Hematopoietic multipotent progenitor cell treated with erythropoietin and hydrocortisone succinate and interleukin-3 and kit ligand, for 4 days (in vitro differentiated cells): Measurements from ENCODE around the gene RBM47.
A peak's percentile ranks its signal among the peaks of the same experiment; 100 is the strongest.
"Not testable (repeated sequence)": the region's sequence is repeated elsewhere in the genome, so short reads cannot be mapped to it uniquely, and the experiment has no call there.

Experiments
- DNase-seq: peaks from one replicate; pipeline ENCODE4 v3.0.0-alpha.2; 2015

RBM47 gene

DNA sequence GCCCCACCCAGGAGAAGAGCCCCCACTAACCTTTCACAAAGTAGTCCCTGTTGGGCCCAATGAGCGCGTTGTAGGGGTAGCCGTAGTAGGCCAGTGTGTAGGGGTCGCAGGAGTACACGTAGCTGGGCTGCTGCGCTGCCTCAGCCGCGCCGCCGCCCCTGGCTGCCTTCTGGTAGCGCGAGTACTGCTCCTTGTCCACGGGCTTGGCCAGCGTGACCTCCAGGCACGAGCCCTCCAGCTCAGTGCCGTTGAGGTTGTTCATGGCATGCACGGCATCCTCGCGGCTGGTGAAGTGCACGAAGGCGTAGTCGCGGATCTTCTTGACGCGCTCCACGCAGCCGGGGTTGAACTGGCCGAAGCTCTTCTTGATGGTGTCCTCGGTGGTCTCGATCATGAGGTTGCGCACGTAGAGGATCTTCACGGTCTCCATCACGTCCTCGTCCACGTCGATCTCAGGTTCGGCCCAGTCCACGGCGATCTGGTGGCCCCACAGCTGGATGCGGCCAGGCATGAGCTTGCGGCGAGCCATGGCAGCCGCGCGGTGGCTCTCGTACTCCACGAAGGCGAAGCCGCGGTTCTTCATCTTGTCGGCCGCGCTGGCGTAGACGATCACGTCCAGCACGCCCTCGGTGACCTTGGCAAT is 191.8 kb downstream of the RBM47 start:
- no peak for DNase-seq

DNA sequence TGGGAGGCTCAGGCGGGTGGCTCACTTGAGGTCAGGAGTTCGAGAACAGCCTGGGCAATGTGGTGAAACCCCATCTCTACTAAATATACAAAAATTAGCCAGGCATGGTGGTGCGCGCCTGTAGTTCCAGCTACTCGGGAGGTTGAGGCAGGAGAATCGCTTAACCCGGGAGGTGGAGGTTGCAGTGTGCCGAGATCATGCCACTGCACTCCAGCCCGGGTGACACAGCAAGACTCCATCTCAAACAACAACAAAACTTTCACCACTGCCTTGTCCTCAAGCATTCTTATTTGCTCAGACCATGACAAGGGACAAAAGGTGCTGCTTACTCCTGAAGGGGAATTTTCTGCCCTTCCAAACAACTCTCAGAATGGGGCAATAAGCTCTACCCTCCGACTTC is 194.4 kb downstream of the RBM47 start:
- not testable (repeated sequence) for DNase-seq

- DNase-seq: no peak
Observed at GRCh38 chr4:40434126-40434687, 195.5 kb downstream of the RBM47 start.

- no peak for DNase-seq
Observed at GRCh38 chr4:40432504-40432903, 197.2 kb downstream of the RBM47 start.

DNA sequence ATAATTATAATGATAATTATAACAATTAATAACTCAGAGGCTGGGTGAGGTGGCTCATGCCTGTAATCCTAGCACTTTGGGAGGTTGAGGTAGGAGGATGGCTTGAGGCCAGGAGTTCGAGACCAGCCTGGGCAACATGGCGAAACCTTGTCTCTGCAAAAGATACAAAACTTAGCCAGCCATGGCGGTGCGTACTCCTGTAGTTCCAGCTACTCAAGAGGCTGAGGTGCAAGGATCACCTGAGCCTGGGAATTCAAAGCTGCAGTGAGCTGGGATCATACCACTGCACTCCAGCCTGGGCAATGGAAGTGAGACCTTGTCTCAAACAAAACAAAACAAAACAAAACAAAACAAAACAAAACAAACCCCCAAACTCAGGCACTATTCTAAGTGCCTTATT is 201.8 kb downstream of the RBM47 start:
- not testable (repeated sequence) for DNase-seq

- DNase-seq: peak; percentile 27
Observed at GRCh38 chr4:40427128-40427527, 202.5 kb downstream of the RBM47 start.

DNA sequence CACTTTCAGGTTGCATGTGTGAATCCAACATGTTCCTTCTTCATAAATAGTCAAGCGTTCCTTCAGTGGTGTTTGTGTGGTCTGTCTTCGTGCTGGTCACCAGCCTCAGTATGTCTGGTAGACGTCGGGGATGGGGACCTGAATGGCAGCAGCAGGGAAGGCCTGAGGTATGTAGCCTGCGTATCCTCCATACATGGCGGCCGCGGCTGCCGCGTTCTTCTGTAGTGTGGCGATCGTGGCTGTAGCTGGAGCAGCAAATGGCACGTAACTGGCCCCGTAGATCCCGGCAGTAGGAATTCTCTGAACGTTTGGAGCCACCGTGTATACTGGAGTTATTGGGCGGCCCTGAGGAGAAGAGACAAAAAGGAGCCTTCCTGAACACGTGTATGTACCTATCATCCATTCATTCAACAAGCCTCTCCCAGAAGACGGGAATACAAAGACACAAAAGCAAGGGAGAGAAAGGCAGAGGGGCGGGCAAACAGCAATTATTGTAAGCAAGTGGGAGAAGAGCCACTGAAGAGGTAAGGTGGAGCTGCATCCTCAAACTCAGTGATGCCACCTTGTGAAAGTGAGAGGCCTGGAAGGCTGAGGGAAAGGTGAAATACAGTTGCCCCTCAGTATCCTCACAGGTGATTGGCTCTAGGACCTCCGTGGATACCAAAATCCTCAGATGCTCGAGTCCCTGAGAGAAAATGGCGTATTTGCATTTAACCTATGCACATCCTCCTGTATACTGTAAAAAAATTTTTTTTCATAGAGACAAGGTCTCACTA is 203.7 kb downstream of the RBM47 start:
- no peak for DNase-seq

DNA sequence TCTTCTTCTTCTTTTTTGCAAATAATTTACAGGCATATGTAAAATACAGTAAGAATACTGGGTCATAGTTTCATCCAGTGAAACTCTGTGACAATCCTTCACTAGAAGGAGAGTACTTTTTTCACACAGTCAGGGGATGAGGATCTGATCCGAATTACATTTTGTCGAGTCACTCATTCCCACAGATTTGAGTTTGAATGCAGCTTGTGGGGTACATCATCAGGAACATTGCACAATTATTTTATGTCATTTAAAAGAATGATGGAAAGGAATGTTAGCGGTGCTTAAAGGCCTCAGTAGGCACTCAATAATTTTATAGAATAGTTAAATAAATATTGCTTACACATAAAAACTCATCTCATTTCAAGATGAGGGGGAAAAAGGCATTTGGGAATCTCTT is 205.9 kb downstream of the RBM47 start:
- no peak for DNase-seq

GRCh38 chr4:40421839-40422708 is 207.6 kb downstream of the RBM47 start:
- DNase-seq: no peak

DNA sequence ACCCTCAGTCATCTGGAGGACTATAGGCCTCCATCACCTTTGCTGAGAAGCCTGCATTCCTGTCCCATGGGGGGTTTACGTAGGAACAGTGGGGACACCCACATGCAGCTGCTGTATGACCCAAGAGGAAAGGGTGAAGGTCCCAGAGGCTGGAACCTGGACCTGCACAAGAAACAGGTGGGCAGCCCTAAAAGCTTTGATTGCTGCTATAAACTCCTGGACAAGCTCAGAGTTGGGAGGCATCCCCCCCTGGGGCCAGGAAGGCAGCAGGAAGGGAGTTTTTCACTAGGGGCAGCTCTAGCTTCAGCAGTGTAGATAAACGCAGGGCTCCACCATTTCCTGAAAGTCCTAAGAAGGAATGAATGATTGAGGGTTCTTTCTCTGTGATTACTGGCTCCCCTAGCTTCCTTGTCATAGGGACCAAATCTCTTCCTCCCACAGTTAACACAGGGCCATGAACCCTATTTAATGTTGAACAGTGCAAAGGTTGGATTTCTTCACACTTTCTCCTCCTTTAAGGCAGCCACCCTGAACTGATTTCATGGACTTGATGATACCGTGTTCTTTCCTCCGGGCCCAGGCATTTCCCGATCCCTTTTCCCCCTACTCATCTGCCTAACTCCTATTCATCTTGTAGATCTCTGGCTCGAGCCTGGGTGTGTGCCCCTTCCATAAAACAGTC is 210.3 kb downstream of the RBM47 start:
- DNase-seq: no peak

DNA sequence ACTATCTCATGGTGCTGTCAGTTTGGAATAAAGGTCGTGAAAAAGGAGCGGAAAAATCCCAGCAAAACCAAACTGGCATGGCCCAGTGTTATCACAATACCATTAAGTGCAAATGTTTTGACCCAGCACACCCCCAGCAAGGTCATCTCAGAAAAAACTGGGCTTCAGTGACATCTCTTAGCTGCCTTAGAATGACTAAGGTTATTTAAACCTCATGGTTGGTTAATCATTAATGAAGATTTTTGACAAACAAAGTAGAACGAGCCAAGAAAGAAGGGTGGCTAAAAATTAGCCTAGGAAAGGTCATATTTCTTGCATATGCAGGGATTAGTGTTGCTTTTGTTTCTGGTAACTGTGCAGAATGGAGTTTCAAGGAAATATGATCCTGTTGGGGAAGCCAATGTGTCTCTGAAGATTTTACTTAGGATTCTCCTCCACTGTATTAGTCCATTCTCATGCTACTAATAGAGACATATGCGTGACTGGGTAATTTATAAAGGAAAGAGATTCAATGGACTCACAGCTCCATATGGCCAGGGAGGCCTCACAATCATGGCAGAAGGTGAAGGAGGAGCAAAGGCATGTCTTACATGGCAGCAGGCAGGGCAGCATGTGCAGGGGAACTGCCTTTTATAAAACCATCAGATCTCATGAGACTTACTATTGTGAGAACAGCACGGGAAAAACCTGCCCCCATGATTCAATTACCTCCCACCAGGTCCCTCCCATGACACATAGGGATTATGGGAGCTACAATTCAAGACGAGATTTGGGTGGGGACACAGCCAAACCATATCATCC is 211.0 kb downstream of the RBM47 start:
- DNase-seq: no peak

- DNase-seq: no peak
Observed at GRCh38 chr4:40417941-40418340, 211.7 kb downstream of the RBM47 start.

DNA sequence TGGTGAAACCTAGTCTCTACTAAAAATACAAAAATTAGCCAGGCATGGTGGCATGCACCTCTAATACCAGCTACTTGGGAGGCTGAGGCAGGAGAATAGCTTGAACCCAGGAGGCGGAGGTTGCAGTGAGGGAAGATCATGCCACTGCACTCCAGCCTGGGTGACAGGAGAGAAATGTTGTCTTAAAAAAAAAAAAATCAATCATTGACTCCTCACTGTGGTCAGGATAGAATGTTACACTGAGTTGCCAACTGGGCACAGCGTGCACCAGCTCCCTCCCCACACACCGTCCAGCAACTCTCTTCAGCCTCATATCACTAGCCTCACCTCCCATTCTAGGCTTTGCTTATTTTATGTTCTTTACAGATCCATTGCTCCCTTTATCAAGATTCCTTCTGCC is 215.0 kb downstream of the RBM47 start:
- no peak for DNase-seq

- no peak for DNase-seq
Observed at GRCh38 chr4:40412866-40413795, 216.5 kb downstream of the RBM47 start.

DNA sequence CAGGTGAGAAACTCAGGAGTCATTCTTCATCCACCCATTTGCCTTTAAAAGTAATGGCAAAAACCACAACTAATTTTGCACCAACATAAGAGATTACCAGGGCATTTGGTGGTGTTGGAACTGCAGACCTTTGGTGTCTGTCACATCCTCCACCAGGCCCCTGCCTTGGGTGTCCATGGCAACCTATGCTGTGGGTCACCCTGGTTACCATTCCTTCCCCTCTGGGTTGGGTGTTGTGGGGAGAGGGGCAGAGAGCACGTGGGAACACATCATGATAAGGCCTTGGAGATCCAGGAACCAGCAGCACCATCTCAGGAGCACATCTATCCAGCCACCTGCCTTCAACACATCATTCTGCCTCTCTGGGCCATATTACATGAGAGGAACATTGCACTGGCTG is 217.3 kb downstream of the RBM47 start:
- no peak for DNase-seq

DNA sequence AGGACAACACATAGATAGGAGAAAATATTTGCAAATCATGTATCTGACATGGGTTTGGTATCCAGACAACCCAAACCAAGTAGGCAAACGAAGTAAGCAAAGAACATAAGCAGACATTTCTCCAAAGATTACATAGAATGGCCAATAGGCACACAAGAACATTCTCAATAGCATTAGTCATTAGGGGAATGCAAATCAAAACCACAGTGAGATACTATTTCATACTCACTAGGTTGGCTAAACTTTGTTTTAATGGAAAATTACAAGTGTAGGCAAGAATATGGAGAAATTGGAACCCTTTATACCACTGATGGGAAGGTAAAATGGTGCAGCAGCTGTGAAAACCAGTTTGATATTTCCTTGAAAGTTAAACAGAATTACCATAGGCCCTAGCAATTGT is 219.8 kb downstream of the RBM47 start:
- DNase-seq: no peak

DNA sequence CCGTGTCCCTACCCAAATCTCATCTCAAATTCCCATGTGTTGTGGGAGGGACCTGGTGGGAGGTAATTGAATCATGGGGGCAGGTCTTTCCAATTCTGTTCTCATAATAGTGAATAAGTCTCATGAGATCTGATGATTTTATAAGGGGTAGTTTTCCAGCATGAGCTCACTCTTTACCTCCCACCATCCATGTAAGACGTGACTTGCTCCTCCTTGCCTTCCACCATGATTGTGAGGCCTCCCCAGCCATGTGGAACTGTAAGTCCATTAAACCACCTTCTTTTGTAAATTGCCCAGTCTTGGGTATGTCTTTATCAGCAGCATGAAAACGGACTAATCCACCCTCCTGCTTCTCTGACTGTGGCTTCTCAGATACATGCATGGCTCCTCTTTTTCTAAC is 222.2 kb downstream of the RBM47 start:
- not testable (repeated sequence) for DNase-seq

- DNase-seq: no peak
Observed at GRCh38 chr4:40406340-40406739, 223.3 kb downstream of the RBM47 start.

- DNase-seq: no peak
Observed at GRCh38 chr4:40405193-40405592, 224.5 kb downstream of the RBM47 start.

DNA sequence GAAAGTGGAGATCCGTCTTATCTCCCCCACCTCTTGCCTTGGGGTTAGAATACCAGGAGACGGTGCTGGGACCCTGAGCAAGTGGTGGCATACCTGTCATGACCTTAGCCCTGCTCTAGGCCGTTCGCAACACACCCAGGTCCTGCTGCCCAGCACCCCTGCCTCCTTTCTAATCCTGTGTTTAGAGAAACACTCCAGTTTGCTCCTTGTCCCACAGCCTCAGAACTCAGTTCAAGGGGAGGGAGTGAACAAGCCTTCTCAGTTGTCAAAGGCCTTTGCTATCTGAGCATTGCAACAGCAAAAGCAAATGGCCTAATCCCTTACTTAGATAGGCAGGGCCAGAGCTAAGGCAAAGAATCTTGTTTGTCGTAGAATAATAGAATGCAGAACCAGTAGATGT is 226.6 kb downstream of the RBM47 start:
- no peak for DNase-seq

- no peak for DNase-seq
Observed at GRCh38 chr4:40402556-40402955, 227.1 kb downstream of the RBM47 start.
